Measurements from ENCODE around the gene EHMT1. TPM values are rescaled to one million over a fixed set of nuclear protein-coding genes. Genes with fewer than 3 reads are reported as not detected.

EHMT1 gene
- total and polyA plus RNA-seq, 9 of the 15 experiments (the other 6 are each of a cell fraction or from before 2014, with no cell fraction given): 2.2 to 76.0 (median 36.4) TPM

DNA sequence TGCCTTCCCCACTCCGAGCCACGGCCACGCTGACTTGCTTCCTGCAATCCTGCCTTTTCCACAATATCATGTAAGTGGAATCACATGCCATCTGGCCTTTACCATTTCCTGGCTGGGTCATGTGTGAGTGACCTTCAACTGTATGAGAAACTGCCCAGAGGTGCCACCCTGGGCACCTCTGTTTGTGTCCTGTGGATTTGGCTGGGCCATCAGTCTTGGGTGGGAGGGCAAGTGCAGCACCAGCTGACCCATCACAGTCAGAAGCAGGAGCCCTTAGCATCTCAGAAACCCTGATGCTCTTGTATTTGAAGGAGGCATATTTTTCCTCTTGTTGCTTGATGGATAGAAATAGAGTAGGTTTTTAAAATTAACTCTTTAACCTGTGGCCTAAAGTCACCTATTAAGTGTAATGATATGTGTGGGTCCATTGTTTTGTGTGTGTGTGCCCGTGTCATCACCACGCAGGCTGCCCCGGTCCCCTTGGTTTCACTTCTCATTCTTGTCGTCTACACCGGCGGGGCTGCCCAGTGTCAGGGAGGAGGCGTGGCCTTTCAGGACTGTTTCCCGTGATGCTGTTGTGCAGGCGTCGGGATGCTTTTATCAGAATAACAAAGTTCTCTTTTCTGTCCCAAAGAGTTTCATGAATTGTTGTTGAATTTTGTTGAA lies 206.7 kb downstream of the EHMT1 start:
- no TSS peak for BruUV-seq (replicated peaks)
- no peak for FAIRE-seq
- Histone ChIP-seq H3K9me3 (replicated peaks; ENCODE audit: control insufficient read depth, insufficient read depth, low read depth, low read length) (no peaks in the 10 kb centered on the region), H4K20me1 (replicated peaks; ENCODE audit: control insufficient read depth, insufficient read depth, low read length) (0 out of 2 replicates have a peak, but pooled peaks cover 3% of the 10 kb centered on the region), H3K79me2 (ENCODE audit: control insufficient read depth, insufficient read depth, low read length) (no peaks in the 10 kb centered on the region), H3K4me1 (replicated peaks in 1 of 2; ENCODE audit: control insufficient read depth in 2 of 2, insufficient read depth in 2 of 2, low read length in 2 of 2) (no peaks in the 10 kb centered on the region), H3K4me2 (ENCODE audit: insufficient read depth, low read length) (no peak overlapping the region), H2AFZ (ENCODE audit: low read depth, low read length) (no peak overlapping the region), H3K36me3 (ENCODE audit: control insufficient read depth, insufficient read depth, low read length) (peaks cover 39% of the 10 kb centered on the region; the same call in 2 of the 3 replicates), H3K9me1 (ENCODE audit: control insufficient read depth, insufficient read depth, low read length) (no peaks in the 10 kb centered on the region), H3K27ac (ENCODE audit: extremely low read depth, low read depth, low read length) (no peak overlapping the region), H3K9ac (ENCODE audit: insufficient read depth in 1 of 2, low read depth in 2 of 2, low read length in 2 of 2) (no peak overlapping the region), H3K27me3 (ENCODE audit: control insufficient read depth in 2 of 2, insufficient read depth in 2 of 2, low read length in 2 of 2) (no peaks in the 10 kb centered on the region), H3K4me3 (no peak overlapping the region)
- POLR2A ChIA-PET: no interaction called here
- TF ChIP-seq ZFP36 (IDR thresholded peaks at IDR 0.05; ENCODE audit: low read depth, low read length, partially characterized antibody) (no peak), ZBTB1 (CRISPR knock-in tag; IDR thresholded peaks at IDR 0.05; ENCODE audit: borderline replicate concordance, low read depth) (no peak), CEBPG (CRISPR knock-in tag; IDR thresholded peaks at IDR 0.05) (no peak), CEBPG (tag; conservative IDR thresholded peaks at IDR 0.05 in 1 of 2, IDR thresholded peaks at IDR 0.05 in 1 of 2) (no peak), ZNF146 (CRISPR knock-in tag; IDR thresholded peaks at IDR 0.05; ENCODE audit: unreplicated experiment) (no peak), YBX1 (IDR thresholded peaks at IDR 0.05) (no peak), CTBP1 (IDR thresholded peaks at IDR 0.05; ENCODE audit: borderline replicate concordance) (no peak), ATF1 (CRISPR knock-in tag; IDR thresholded peaks at IDR 0.05) (no peak), ATF1 (tag; IDR thresholded peaks at IDR 0.05) (no peak), ZNF239 (CRISPR knock-in tag; IDR thresholded peaks at IDR 0.05) (no peak), SAP30 (IDR thresholded peaks at IDR 0.05; ENCODE audit: borderline replicate concordance, insufficient read depth, low read depth, low read length, poor library complexity, severe bottlenecking) (no peak), PYGO2 (tag; IDR thresholded peaks at IDR 0.05) (no peak)
- TF ChIP-seq, protein P1, sequence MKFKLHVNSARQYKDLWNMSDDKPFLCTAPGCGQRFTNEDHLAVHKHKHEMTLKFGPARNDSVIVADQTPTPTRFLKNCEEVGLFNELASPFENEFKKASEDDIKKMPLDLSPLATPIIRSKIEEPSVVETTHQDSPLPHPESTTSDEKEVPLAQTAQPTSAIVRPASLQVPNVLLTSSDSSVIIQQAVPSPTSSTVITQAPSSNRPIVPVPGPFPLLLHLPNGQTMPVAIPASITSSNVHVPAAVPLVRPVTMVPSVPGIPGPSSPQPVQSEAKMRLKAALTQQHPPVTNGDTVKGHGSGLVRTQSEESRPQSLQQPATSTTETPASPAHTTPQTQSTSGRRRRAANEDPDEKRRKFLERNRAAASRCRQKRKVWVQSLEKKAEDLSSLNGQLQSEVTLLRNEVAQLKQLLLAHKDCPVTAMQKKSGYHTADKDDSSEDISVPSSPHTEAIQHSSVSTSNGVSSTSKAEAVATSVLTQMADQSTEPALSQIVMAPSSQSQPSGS (CRISPR knock-in tag; IDR thresholded peaks at IDR 0.05): no peak
- no peak for ATAC-seq
- CTCF ChIA-PET (ENCODE audit: low intra/inter-chr PET ratio): no interaction called here
- in situ Hi-C loops (cut with MboI): no loop called here
- intact Hi-C loops (cut with micrococcal nuclease): no loop called here
- no peak for DNase-seq (ENCODE audit: extremely low read depth in 1 of 4, low spot score in 3 of 4)
- WGBS (ENCODE audit: insufficient coverage, low coverage, missing lambda C conversion rate): 93% methylated on average over 13 of the region's 13 CpGs
